Endothelial cell of umbilical vein (primary cell): ENCODE data around the gene CLDN2. TPM values are rescaled to one million over a fixed set of nuclear protein-coding genes. Genes with fewer than 3 reads are reported as not detected.

Source experiments
- BruUV-seq: library from RNA; stranded (reverse); fragments of 400-500 nt; replicated peaks from 2 replicates; lab custom pipeline; 2021; lab: Mats Ljungman, UMichigan
- CTCF ChIA-PET: fragments of 300-600, 350-600 bp; sonication (Branson Sonifier 250); formaldehyde crosslinking; loops from one replicate; lab custom pipeline; 2021; ENCODE audit warnings: antibody characterized with exemption, inconsistent platforms; lab: Charles Lee
- POLR2A ChIA-PET: fragments of 300-600, 350-600 bp; sonication (Branson Sonifier 250); formaldehyde crosslinking; loops from one replicate; lab custom pipeline; 2021; ENCODE audit warnings: antibody characterized with exemption, inconsistent platforms; lab: Charles Lee
- DNase-seq: peaks from one replicate; pipeline ENCODE4 v3.0.0-alpha.2; 2011; ENCODE audit warnings: low read depth, low spot score
- FAIRE-seq: peaks from 2 replicates; lab custom pipeline; 2011; peaks lifted over from hg19 to GRCh38; lab: Jason Lieb, UNC
- H2AFZ ChIP-seq: 2 replicates; pipeline ENCODE4 v1.6.0; 2012; ENCODE audit warnings: low read depth, low read length, control low read depth, inconsistent platforms
- H3K27ac ChIP-seq: 2 replicates; pipeline ENCODE4 v1.5.1; 2011; ENCODE audit warnings: low read depth, mild to moderate bottlenecking, control low read depth, low read length, moderate library complexity; ENCODE audit not compliant: insufficient read depth
- H3K27me3 ChIP-seq, 2 experiments: 2 replicates each; pipeline versions ENCODE4 v1.6.0 to v1.6.1; 2011; ENCODE audit warnings: low read length in 2 of 2, mixed read lengths in 1 of 2; ENCODE audit not compliant: control insufficient read depth in 2 of 2, insufficient read depth in 2 of 2
- H3K36me3 ChIP-seq, 2 experiments: 2 replicates in 1 of 2; 3 replicates in 1 of 2; pipeline ENCODE4 v1.5.1; 2011; ENCODE audit warnings: low read length in 2 of 2, mild to moderate bottlenecking in 1 of 2, moderate library complexity in 1 of 2; ENCODE audit not compliant: control insufficient read depth in 2 of 2, insufficient read depth in 2 of 2; ENCODE audit errors: extremely low read depth in 1 of 2
- H3K4me1 ChIP-seq: 3 replicates; pipeline ENCODE4 v1.5.1; 2011; ENCODE audit warnings: mild to moderate bottlenecking, low read length; ENCODE audit not compliant: control insufficient read depth, insufficient read depth; ENCODE audit errors: extremely low read depth
- H3K4me2 ChIP-seq: 2 replicates; pipeline ENCODE4 v1.6.1; 2011; ENCODE audit warnings: low read length, control low read depth, mixed read lengths; ENCODE audit not compliant: insufficient read depth
- H3K4me3 ChIP-seq, 3 experiments: fragments of 200-600 bp in 1 of 3; sonication (generic), shearing (Covaris generic) in 1 of 3; replicated peaks in 1 of 3; 2 replicates each; pipeline ENCODE4 v1.5.1; 2011 to 2016; ENCODE audit warnings: control low read depth in 3 of 3, low read length in 3 of 3, mild to moderate bottlenecking in 2 of 3, inconsistent platforms in 1 of 3, low read depth in 1 of 3, moderate library complexity in 1 of 3; ENCODE audit not compliant: insufficient read depth in 1 of 3
- H3K79me2 ChIP-seq: 2 replicates; pipeline ENCODE4 v1.6.0; 2012; ENCODE audit warnings: low read length, inconsistent platforms; ENCODE audit not compliant: control insufficient read depth, insufficient read depth
- H3K9ac ChIP-seq: replicated peaks from 2 replicates; pipeline ENCODE3; 2011; ENCODE audit warnings: low read length, control low read depth; ENCODE audit not compliant: insufficient read depth; ENCODE audit errors: extremely low read depth
- H3K9me1 ChIP-seq: replicated peaks from 3 replicates; pipeline ENCODE4 v1.6.0; 2011; ENCODE audit warnings: mild to moderate bottlenecking, low read length; ENCODE audit not compliant: control insufficient read depth, insufficient read depth; ENCODE audit errors: extremely low read depth
- H3K9me3 ChIP-seq: replicated peaks from 2 replicates; pipeline ENCODE4 v1.5.1; 2012; ENCODE audit warnings: low read length, inconsistent platforms; ENCODE audit not compliant: control insufficient read depth, insufficient read depth
- H4K20me1 ChIP-seq: replicated peaks from 2 replicates; pipeline ENCODE3; 2011; ENCODE audit warnings: mild to moderate bottlenecking, low read length; ENCODE audit not compliant: control insufficient read depth, insufficient read depth; ENCODE audit errors: extremely low read depth
- EZH2 ChIP-seq: IDR thresholded peaks from 2 replicates; pipeline ENCODE4 v1.6.1; 2012; ENCODE audit warnings: borderline replicate concordance, low read depth, mild to moderate bottlenecking, moderate library complexity, low read length, inconsistent platforms; ENCODE audit not compliant: severe bottlenecking
- FOS ChIP-seq: IDR thresholded peaks from 2 replicates; pipeline ENCODE4 v1.6.1; 2011; ENCODE audit warnings: mild to moderate bottlenecking, low read length, moderate library complexity, borderline replicate concordance; ENCODE audit not compliant: insufficient read depth
- GATA2 ChIP-seq: IDR thresholded peaks from 2 replicates; pipeline ENCODE4 v1.7.0; 2011; ENCODE audit warnings: low read depth, mild to moderate bottlenecking, moderate library complexity, mixed read lengths, low read length; ENCODE audit not compliant: insufficient read length, insufficient read depth
- JUN ChIP-seq: IDR thresholded peaks from 2 replicates; pipeline ENCODE4 v1.6.1; 2011; ENCODE audit warnings: borderline replicate concordance, low read depth; ENCODE audit not compliant: insufficient read length, insufficient read depth
- MYC ChIP-seq: IDR thresholded peaks from one replicate; pipeline ENCODE4 v1.6.1; 2011; ENCODE audit warnings: mild to moderate bottlenecking, low read depth, low read length
- POLR2A ChIP-seq: IDR thresholded peaks from 2 replicates; pipeline ENCODE4 v1.6.1; 2012; ENCODE audit warnings: low read depth, mild to moderate bottlenecking, control low read depth, low read length
- POLR2AphosphoS5 ChIP-seq: IDR thresholded peaks from 2 replicates; pipeline ENCODE4 v1.6.1; 2012; ENCODE audit warnings: low read depth, mild to moderate bottlenecking, control low read depth, low read length, moderate library complexity; ENCODE audit not compliant: insufficient read depth
- dilution Hi-C: fragments of 300-500 bp; cut with MboI; formaldehyde crosslinking; loops from one replicate; pipeline ENCODE4 v1.15.0; 2019; ENCODE audit warnings: low sequenced_read_pairs; ENCODE audit not compliant: extremely low pct_ligation_motif_present
- intact Hi-C: fragments of 100-400 bp; cut with micrococcal nuclease; formaldehyde crosslinking; loops from one replicate; pipeline ENCODE4 v1.10.0; 2022
- polyA plus RNA-seq, 4 experiments: library from polyadenylated mRNA; depleted of rRNA in 3 of 4; stranded (reverse) in 3 of 4; unstranded in 1 of 4; fragments of >200 nt; gene quantifications; 2 replicates each; pipeline versions ENCODE4 v1.2.1 to v1.2.3, GENCODE V29; 2011 to 2012; ENCODE audit warnings: missing spikeins in 1 of 4
- total RNA-seq: library from RNA; stranded (reverse); gene quantifications from 2 replicates; pipeline ENCODE4 v1.2.3, GENCODE V29; 2021
- TF ChIP-seq, protein P1 (sequence below), 2 donors: IDR thresholded peaks; 1 replicate in 1 of 2; 2 replicates in 1 of 2; pipeline ENCODE4 v1.5.1; 2011; ENCODE audit warnings: low read length in 2 of 2, mild to moderate bottlenecking in 2 of 2, moderate library complexity in 2 of 2, control low read depth in 1 of 2, inconsistent platforms in 1 of 2, low read depth in 1 of 2; ENCODE audit not compliant: insufficient read depth in 1 of 2; ENCODE audit errors: extremely low read depth in 1 of 2
- TF ChIP-seq, protein P2 (sequence below): IDR thresholded peaks from 2 replicates; pipeline ENCODE4 v1.6.1; 2011; ENCODE audit not compliant: insufficient read depth, insufficient read length

CLDN2 gene
- total and polyA plus RNA-seq, 2 donors (not counting 3 experiments of a cell fraction or from before 2014, with no cell fraction given), result not detected

DNA sequence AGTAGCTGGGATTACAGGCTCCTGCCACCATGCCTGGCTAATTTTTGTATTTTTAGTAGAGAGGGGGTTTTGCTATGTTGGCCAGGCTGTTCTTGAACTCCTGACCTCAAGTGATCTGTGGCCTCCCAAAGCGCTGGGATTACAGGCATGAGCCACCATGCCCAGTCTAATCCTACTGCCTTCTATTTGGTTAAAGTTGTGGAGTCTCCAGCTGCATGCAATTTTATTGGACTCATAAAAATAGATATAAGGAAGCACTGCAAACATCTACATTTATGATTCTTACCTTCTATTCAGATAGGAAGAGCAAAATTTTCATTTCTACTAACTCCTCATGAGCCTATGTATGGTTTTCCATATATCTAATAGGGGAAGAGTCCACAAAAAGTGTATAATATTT, 30.7 kb upstream of the CLDN2 start:
- H3K79me2 ChIP-seq, result no peaks in the 10 kb centered on the region
- H3K4me1 ChIP-seq, result no peaks in the 10 kb centered on the region
- H3K9ac ChIP-seq, result no peak overlapping the region
- ChIA-PET CTCF (interaction anchor here (1.9 kb wide), 1 partner anchor 15 kb away, joined by 5 read pairs; no protein-coding TSS in a partner anchor), POLR2A (no interaction called here)
- H3K4me2 ChIP-seq, result no peak overlapping the region
- no peaks in the 10 kb centered on the region for H4K20me1 ChIP-seq
- no peaks in the 10 kb centered on the region for H3K9me1 ChIP-seq
- intact Hi-C loops (no loop called here), dilution Hi-C loops (no loop called here)
- H2AFZ ChIP-seq, result no peak overlapping the region
- FAIRE-seq, result no peak
- no peak overlapping the region for H3K27ac ChIP-seq
- TF ChIP-seq MYC (no peak), POLR2A (no peak), GATA2 (no peak), JUN (no peak), POLR2AphosphoS5 (no peak), FOS (no peak), EZH2 (no peak)
- TF ChIP-seq, protein P1, sequence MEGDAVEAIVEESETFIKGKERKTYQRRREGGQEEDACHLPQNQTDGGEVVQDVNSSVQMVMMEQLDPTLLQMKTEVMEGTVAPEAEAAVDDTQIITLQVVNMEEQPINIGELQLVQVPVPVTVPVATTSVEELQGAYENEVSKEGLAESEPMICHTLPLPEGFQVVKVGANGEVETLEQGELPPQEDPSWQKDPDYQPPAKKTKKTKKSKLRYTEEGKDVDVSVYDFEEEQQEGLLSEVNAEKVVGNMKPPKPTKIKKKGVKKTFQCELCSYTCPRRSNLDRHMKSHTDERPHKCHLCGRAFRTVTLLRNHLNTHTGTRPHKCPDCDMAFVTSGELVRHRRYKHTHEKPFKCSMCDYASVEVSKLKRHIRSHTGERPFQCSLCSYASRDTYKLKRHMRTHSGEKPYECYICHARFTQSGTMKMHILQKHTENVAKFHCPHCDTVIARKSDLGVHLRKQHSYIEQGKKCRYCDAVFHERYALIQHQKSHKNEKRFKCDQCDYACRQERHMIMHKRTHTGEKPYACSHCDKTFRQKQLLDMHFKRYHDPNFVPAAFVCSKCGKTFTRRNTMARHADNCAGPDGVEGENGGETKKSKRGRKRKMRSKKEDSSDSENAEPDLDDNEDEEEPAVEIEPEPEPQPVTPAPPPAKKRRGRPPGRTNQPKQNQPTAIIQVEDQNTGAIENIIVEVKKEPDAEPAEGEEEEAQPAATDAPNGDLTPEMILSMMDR (IDR thresholded peaks at IDR 0.05; ENCODE audit: extremely low read depth in 1 of 2, insufficient read depth in 1 of 2, low read depth in 1 of 2, low read length in 2 of 2), result no peak
- TF ChIP-seq, protein P2, sequence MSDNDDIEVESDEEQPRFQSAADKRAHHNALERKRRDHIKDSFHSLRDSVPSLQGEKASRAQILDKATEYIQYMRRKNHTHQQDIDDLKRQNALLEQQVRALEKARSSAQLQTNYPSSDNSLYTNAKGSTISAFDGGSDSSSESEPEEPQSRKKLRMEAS, result no peak
- no peaks in the 10 kb centered on the region for H3K36me3 ChIP-seq
- BruUV-seq, result no TSS peak
- no peak overlapping the region for H3K4me3 ChIP-seq
- DNase-seq, result no peak
- H3K9me3 ChIP-seq, result no peaks in the 10 kb centered on the region
- no peaks in the 10 kb centered on the region for H3K27me3 ChIP-seq
